PC-3 (cell line): ENCODE measurements around the gene NOTO. TPM values are rescaled to one million over a fixed set of nuclear protein-coding genes. Genes with fewer than 3 reads are reported as not detected.
A peak's percentile ranks its signal among the peaks of the same experiment; 100 is the strongest.

Experiments used
- ATAC-seq: fragments of 200-7000 bp; cut with Tn5 transposase; 2 replicates; pipeline ENCODE4 v1.9.1; 2020; ENCODE audit warnings: mild to moderate bottlenecking, moderate library complexity
- BruUV-seq: library from RNA; stranded (reverse); fragments of 400-500 nt; replicated peaks from 2 replicates; lab custom pipeline; 2021; lab: Mats Ljungman, UMichigan
- CTCF ChIA-PET: fragments of 300-600 bp; sonication (Branson Sonifier 250); formaldehyde crosslinking; loops from one replicate; lab custom pipeline; 2022; ENCODE audit warnings: antibody characterized with exemption; lab: Charles Lee
- POLR2A ChIA-PET: fragments of 300-600 bp; sonication (Branson Sonifier 250); formaldehyde crosslinking; loops from one replicate; lab custom pipeline; 2022; ENCODE audit warnings: antibody characterized with exemption; ENCODE audit not compliant: unreplicated experiment; lab: Charles Lee
- DNase-seq: peaks from one replicate; pipeline ENCODE4 v3.0.0-alpha.2; 2015
- H2AFZ ChIP-seq: fragments of 300-600 bp; sonication (generic); 2 replicates; pipeline ENCODE4 v1.6.0; 2016; ENCODE audit warnings: antibody characterized with exemption, low read length
- H3F3A ChIP-seq: fragments of 300-600 bp; sonication (generic); one replicate; pipeline ENCODE4 v1.6.0; 2017; ENCODE audit warnings: antibody characterized with exemption, low read length, control low read depth, mild to moderate bottlenecking; ENCODE audit not compliant: unreplicated experiment
- H3K27ac ChIP-seq: fragments of 300-600 bp; sonication (generic); 2 replicates; pipeline ENCODE4 v1.5.1; 2016; ENCODE audit warnings: mild to moderate bottlenecking, low read length
- H3K27me3 ChIP-seq: fragments of 300-600 bp; sonication (generic); 2 replicates; pipeline ENCODE4 v1.6.1; 2016; ENCODE audit warnings: low read length, mixed read lengths
- H3K36me3 ChIP-seq: fragments of 300-600 bp; sonication (generic); 2 replicates; pipeline ENCODE4 v1.6.1; 2016; ENCODE audit warnings: low read depth, mixed run types, low read length, mixed read lengths
- H3K4me1 ChIP-seq: fragments of 300-600 bp; sonication (generic); 2 replicates; pipeline ENCODE4 v1.5.1; 2016; ENCODE audit warnings: low read length; ENCODE audit not compliant: insufficient read depth
- H3K4me2 ChIP-seq: fragments of 300-600 bp; sonication (generic); 2 replicates; pipeline ENCODE4 v1.6.0; 2016; ENCODE audit warnings: low read length
- H3K4me3 ChIP-seq: fragments of 300-600 bp; sonication (generic); 2 replicates; pipeline ENCODE4 v1.5.1; 2016; ENCODE audit warnings: mild to moderate bottlenecking, low read length, mixed read lengths
- H3K79me2 ChIP-seq: fragments of 300-600 bp; sonication (generic); 2 replicates; pipeline ENCODE4 v1.6.1; 2017; ENCODE audit warnings: low read length, mixed read lengths
- H3K9ac ChIP-seq: fragments of 300-600 bp; sonication (generic); 2 replicates; pipeline ENCODE4 v1.6.0; 2016; ENCODE audit warnings: mild to moderate bottlenecking, low read length
- H3K9me2 ChIP-seq: fragments of 300-600 bp; sonication (generic); replicated peaks from 2 replicates; pipeline ENCODE4 v1.6.1; 2016; ENCODE audit warnings: mixed run types, low read length, mixed read lengths
- H3K9me3 ChIP-seq: fragments of 300-600 bp; sonication (generic); 2 replicates; pipeline ENCODE4 v1.6.1; 2016; ENCODE audit warnings: low read length, mixed read lengths
- H4K20me1 ChIP-seq: fragments of 300-600 bp; sonication (generic); 2 replicates; pipeline ENCODE4 v1.6.1; 2016; ENCODE audit warnings: low read length, mixed read lengths
- CTCF ChIP-seq: fragments of 300-600 bp; sonication (generic); conservative IDR thresholded peaks from 2 replicates; pipeline ENCODE4 v1.5.1; 2017; ENCODE audit warnings: antibody characterized with exemption, low read depth, mild to moderate bottlenecking, low read length
- EZH2 ChIP-seq: fragments of 300-600 bp; sonication (generic); IDR thresholded peaks from one replicate; pipeline ENCODE4 v1.6.1; 2017; ENCODE audit warnings: antibody characterized with exemption, mild to moderate bottlenecking, low read length; ENCODE audit not compliant: unreplicated experiment
- EZH2phosphoT487 ChIP-seq: fragments of 300-600 bp; sonication (generic); IDR thresholded peaks from 2 replicates; pipeline ENCODE4 v1.6.1; 2018; ENCODE audit warnings: mild to moderate bottlenecking, antibody characterized with exemption, low read length, borderline replicate concordance
- intact Hi-C: fragments of 100-400 bp; cut with micrococcal nuclease; formaldehyde crosslinking; loops from 2 replicates; pipeline ENCODE4 v1.9.0; 2023
- total RNA-seq: library from RNA; depleted of rRNA; stranded (reverse); fragments of >200 nt; gene quantifications from 2 replicates; pipeline ENCODE4 v1.2.3, GENCODE V29; 2014

NOTO gene
- total RNA-seq, 1 experiment from 2014 or later, result 0.07 TPM

GRCh38 chr2:73176205-73176880 lies 26.0 kb upstream of the NOTO start:
- Histone ChIP-seq H3K27me3 (peaks cover 27% of the 10 kb centered on the region), H3K36me3 (no peaks in the 10 kb centered on the region), H3K9ac (peak overlapping the region; percentile 46; the same call in 1 of the 2 replicates), H3K79me2 (no peaks in the 10 kb centered on the region), H3K9me3 (no peaks in the 10 kb centered on the region), H3F3A (no peaks in the 10 kb centered on the region), H3K4me2 (peak overlapping the region; percentile 97), H4K20me1 (no peaks in the 10 kb centered on the region), H3K4me3 (peak overlapping the region; percentile 75), H3K4me1 (peaks cover 22% of the 10 kb centered on the region), H3K27ac (no peak overlapping the region), H3K9me2 (no peaks in the 10 kb centered on the region), H2AFZ (peak overlapping the region; percentile 97)
- TF ChIP-seq EZH2phosphoT487, result no peak
- TF ChIP-seq EZH2, result no peak
- no peak for TF ChIP-seq CTCF
- ChIA-PET CTCF (interaction anchor here (0.9 to 1.8 kb wide), 4 partner anchors 36 to 314 kb away, joined by 5 to 16 read pairs (median 12); no protein-coding TSS in a partner anchor), POLR2A (interaction anchor here (0.6 kb wide), 1 partner anchor 182 kb away, joined by 3 read pairs; no protein-coding TSS in a partner anchor)
- BruUV-seq, result no TSS peak
- ATAC-seq, result peak; percentile 6
- intact Hi-C loops, result loop anchor here (2.0 to 5.0 kb wide), 4 partner anchors 66 to 184 kb away; partner anchors contain the start of gene SFXN5
- DNase-seq, result no peak

- intact Hi-C loops, result loop anchor here (1.0 to 5.0 kb wide), 6 partner anchors 35 to 285 kb away; partner anchors contain the start of gene SFXN5
- no TSS peak for BruUV-seq
- TF ChIP-seq CTCF (peak; percentile 98), EZH2 (no peak), EZH2phosphoT487 (no peak)
- peak overlapping the region; percentile 75 for H3K4me3 ChIP-seq
- no peaks in the 10 kb centered on the region for H3F3A ChIP-seq
- no peaks in the 10 kb centered on the region for H3K79me2 ChIP-seq
- H2AFZ ChIP-seq, result peak overlapping the region; percentile 97
- no peaks in the 10 kb centered on the region for H3K9me2 ChIP-seq
- no peaks in the 10 kb centered on the region for H3K36me3 ChIP-seq
- peak overlapping the region; percentile 48; the same call in 1 of the 2 replicates for H3K9ac ChIP-seq
- DNase-seq, result peak; percentile 85
- H3K4me1 ChIP-seq, result peaks cover 22% of the 10 kb centered on the region
- ChIA-PET POLR2A (interaction anchor here (0.6 kb wide), 2 partner anchors 183 to 207 kb away, joined by 3 to 5 read pairs; no protein-coding TSS in a partner anchor), CTCF (interaction anchor here (0.5 to 1.8 kb wide), 10 partner anchors 35 to 785 kb away, joined by 3 to 16 read pairs (median 6); partner anchors contain the start of genes CCT7 and PRADC1)
- no peaks in the 10 kb centered on the region for H4K20me1 ChIP-seq
- ATAC-seq, result peak; percentile 82
- H3K4me2 ChIP-seq, result peak overlapping the region; percentile 97
- H3K27ac ChIP-seq, result no peak overlapping the region
- H3K9me3 ChIP-seq, result no peaks in the 10 kb centered on the region
- peaks cover 27% of the 10 kb centered on the region for H3K27me3 ChIP-seq
These were observed 25.3 kb upstream of the NOTO start for GRCh38 chr2:73176881-73177644.
